ENCODE data around the gene CCNL2. TPM values are rescaled to one million over a fixed set of nuclear protein-coding genes. Genes with fewer than 3 reads are reported as not detected.

The CCNL2 gene
- total and polyA plus RNA-seq, 2 experiments from 2014 or later, result 115 to 146 TPM

- ATAC-seq, result peak; percentile 40
- Histone ChIP-seq H3K4me3 (peak overlapping the region; percentile 50; the same call in 1 of the 2 replicates), H3K4me1 (ENCODE audit: insufficient read depth) (peaks cover 25% of the 10 kb centered on the region), H3K27ac (ENCODE audit: low read depth) (no peak overlapping the region), H2AFZ (peak overlapping the region; percentile 94), H4K20me1 (replicated peaks; ENCODE audit: insufficient read depth) (no peaks in the 10 kb centered on the region), H3K27me3 (ENCODE audit: insufficient read depth) (0 out of 2 replicates have a peak, but pooled peaks cover 2% of the 10 kb centered on the region), H3K9me2 (ENCODE audit: insufficient read depth) (no peaks in the 10 kb centered on the region), H3K4me2 (peak overlapping the region; percentile 77), H3K36me3 (ENCODE audit: insufficient read depth) (no peaks in the 10 kb centered on the region), H3F3A (replicated peaks; ENCODE audit: low read depth) (0 out of 2 replicates have a peak, but pooled peaks cover 16% of the 10 kb centered on the region), H3K79me2 (replicated peaks; ENCODE audit: insufficient read depth) (no peaks in the 10 kb centered on the region)
- H3K27me3 Mint-ChIP-seq (ENCODE audit: insufficient read depth, low read depth, poor library complexity), result peaks cover 15% of the 10 kb centered on the region
- peaks cover 27% of the 10 kb centered on the region for H3K4me1 Mint-ChIP-seq
- DNase-seq (ENCODE audit: low spot score), result peak; percentile 63
- H3K9me3 Mint-ChIP-seq, result no peaks in the 10 kb centered on the region; the same call in 2 of the 3 replicates
- no peaks in the 10 kb centered on the region; the same call in 2 of the 3 replicates for H3K36me3 Mint-ChIP-seq (ENCODE audit: low read depth)
- peak overlapping the region; percentile 52; the same call in 2 of the 3 replicates for H3K4me3 Mint-ChIP-seq
- H3K27ac Mint-ChIP-seq, result no peak overlapping the region
- TF ChIP-seq STAT1 (IDR thresholded peaks at IDR 0.05; ENCODE audit: unreplicated experiment), result no peak
- TF ChIP-seq REST (IDR thresholded peaks at IDR 0.05; ENCODE audit: unreplicated experiment), result no peak
- no peak for TF ChIP-seq ETS1 (IDR thresholded peaks at IDR 0.05)
- TF ChIP-seq ZNF331 (CRISPR knock-in tag; IDR thresholded peaks at IDR 0.05; ENCODE audit: low read depth), result no peak
- no peak for TF ChIP-seq ZNF114 (CRISPR knock-in tag; IDR thresholded peaks at IDR 0.05)
Measured at GRCh38 chr1:1419813-1420653, 20.9 kb upstream of the CCNL2 start.

- Histone ChIP-seq H3K79me2 (replicated peaks; ENCODE audit: insufficient read depth) (no peaks in the 10 kb centered on the region), H3K27me3 (ENCODE audit: insufficient read depth) (0 out of 2 replicates have a peak, but pooled peaks cover 2% of the 10 kb centered on the region), H3F3A (replicated peaks; ENCODE audit: low read depth) (0 out of 2 replicates have a peak, but pooled peaks cover 16% of the 10 kb centered on the region), H3K9me2 (ENCODE audit: insufficient read depth) (no peaks in the 10 kb centered on the region), H3K27ac (ENCODE audit: low read depth) (no peak overlapping the region), H3K4me2 (peak overlapping the region; percentile 77), H3K4me3 (peak overlapping the region; percentile 50; the same call in 1 of the 2 replicates), H3K36me3 (ENCODE audit: insufficient read depth) (no peaks in the 10 kb centered on the region), H4K20me1 (replicated peaks; ENCODE audit: insufficient read depth) (no peaks in the 10 kb centered on the region), H3K4me1 (ENCODE audit: insufficient read depth) (peaks cover 25% of the 10 kb centered on the region), H2AFZ (peak overlapping the region; percentile 94)
- Mint-ChIP-seq H3K27ac (no peak overlapping the region), H3K4me1 (peaks cover 24% of the 10 kb centered on the region), H3K9me3 (no peaks in the 10 kb centered on the region; the same call in 2 of the 3 replicates), H3K36me3 (ENCODE audit: low read depth) (no peaks in the 10 kb centered on the region; the same call in 2 of the 3 replicates), H3K4me3 (peak overlapping the region; percentile 52), H3K27me3 (ENCODE audit: insufficient read depth, low read depth, poor library complexity) (peaks cover 13% of the 10 kb centered on the region)
- ATAC-seq (peak; percentile 2; the same call in 1 of the 3 replicates), DNase-seq (ENCODE audit: low spot score) (no peak)
- TF ChIP-seq JUNB (IDR thresholded peaks at IDR 0.05; ENCODE audit: unreplicated experiment) (no peak), ETS1 (IDR thresholded peaks at IDR 0.05) (no peak), EZH2 (IDR thresholded peaks at IDR 0.05; ENCODE audit: low read depth, unreplicated experiment) (no peak), REST (IDR thresholded peaks at IDR 0.05; ENCODE audit: unreplicated experiment) (no peak)
Measured at GRCh38 chr1:1419363-1419812, 20.3 kb upstream of the CCNL2 start.
